Measurements from ENCODE around the gene COL6A3.
"Not testable (repeated sequence)": the region's sequence is repeated elsewhere in the genome, so short reads cannot be mapped to it uniquely, and the experiment has no call there.

The COL6A3 gene

GRCh38 chr2:237312021-237312755 lies 101.8 kb downstream of the COL6A3 start:
- no peak for DNase-seq

GRCh38 chr2:237310515-237311114 lies 103.3 kb downstream of the COL6A3 start:
- DNase-seq = no peak

- DNase-seq = no peak
These were observed 104.5 kb downstream of the COL6A3 start for GRCh38 chr2:237309416-237309815.

GRCh38 chr2:237309011-237309410 lies 105.0 kb downstream of the COL6A3 start:
- no peak for DNase-seq

- no peak for DNase-seq
These were observed 106.5 kb downstream of the COL6A3 start for GRCh38 chr2:237307474-237307873.

- no peak for DNase-seq
These were observed 107.2 kb downstream of the COL6A3 start for GRCh38 chr2:237306787-237307170.

- no peak for DNase-seq
These were observed 107.7 kb downstream of the COL6A3 start for GRCh38 chr2:237306083-237306786.

- no peak for DNase-seq
These were observed 108.4 kb downstream of the COL6A3 start for GRCh38 chr2:237305579-237305978.

GRCh38 chr2:237304763-237305514 lies 109.0 kb downstream of the COL6A3 start:
- peak; percentile 83 for DNase-seq

- not testable (repeated sequence) for DNase-seq
These were observed 110.7 kb downstream of the COL6A3 start for GRCh38 chr2:237303244-237303643.

GRCh38 chr2:237301595-237301994 lies 112.4 kb downstream of the COL6A3 start:
- no peak for DNase-seq

- no peak for DNase-seq
These were observed 113.2 kb downstream of the COL6A3 start for GRCh38 chr2:237300739-237301138.

- no peak for DNase-seq
These were observed 114.1 kb downstream of the COL6A3 start for GRCh38 chr2:237299906-237300305.

GRCh38 chr2:237298151-237299118 lies 115.5 kb downstream of the COL6A3 start:
- peak; percentile 97 for DNase-seq

- DNase-seq = peak; percentile 80
These were observed 116.4 kb downstream of the COL6A3 start for GRCh38 chr2:237297421-237298150.

- no peak for DNase-seq
These were observed 117.2 kb downstream of the COL6A3 start for GRCh38 chr2:237296756-237297155.

GRCh38 chr2:237295889-237296480 lies 118.0 kb downstream of the COL6A3 start:
- no peak for DNase-seq

- DNase-seq = no peak
These were observed 119.5 kb downstream of the COL6A3 start for GRCh38 chr2:237294460-237294859.

GRCh38 chr2:237293978-237294377 lies 120.0 kb downstream of the COL6A3 start:
- no peak for DNase-seq

GRCh38 chr2:237291138-237291792 lies 122.7 kb downstream of the COL6A3 start:
- peak; percentile 93 for DNase-seq

All from islet precursor cell (in vitro differentiated cells).